NCI-H128 (cell line): ENCODE results near the gene OLA1.

Experiments used
- DNase-seq: peaks from one replicate; lab custom pipeline; 2025; ENCODE audit not compliant: unreplicated experiment; lab: John Stamatoyannopoulos, UW

The OLA1 gene

DNA sequence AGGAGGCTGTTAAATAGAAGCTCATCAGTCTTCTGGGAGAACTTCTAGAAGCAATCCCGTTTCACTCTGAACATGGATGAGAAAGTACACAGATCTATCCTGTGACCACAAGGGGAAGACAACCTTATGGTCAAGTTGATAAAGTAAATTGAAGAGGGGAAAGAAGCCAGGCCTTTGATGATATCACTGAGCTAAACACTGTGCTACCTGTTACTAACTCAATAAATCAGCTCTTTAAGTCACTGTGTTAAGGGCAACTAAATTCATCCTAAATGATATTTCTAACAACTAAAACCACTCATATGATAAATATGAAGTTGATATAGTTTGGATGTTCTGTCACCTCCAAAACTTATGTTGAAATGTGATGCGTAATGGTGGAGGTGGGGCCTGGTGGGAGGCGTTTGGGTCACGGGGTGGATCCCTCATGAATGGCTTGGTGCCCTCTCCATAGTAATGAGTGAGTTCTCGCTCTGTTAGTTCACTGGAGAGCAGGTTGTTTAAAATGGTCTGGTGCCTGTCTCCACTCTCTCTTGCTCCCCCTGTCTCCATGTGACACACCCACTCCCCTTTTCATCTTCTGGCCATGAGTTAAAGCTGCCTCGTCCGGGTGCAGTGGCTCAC lies 23.6 kb downstream of the OLA1 start:
- DNase-seq = no peak

DNA sequence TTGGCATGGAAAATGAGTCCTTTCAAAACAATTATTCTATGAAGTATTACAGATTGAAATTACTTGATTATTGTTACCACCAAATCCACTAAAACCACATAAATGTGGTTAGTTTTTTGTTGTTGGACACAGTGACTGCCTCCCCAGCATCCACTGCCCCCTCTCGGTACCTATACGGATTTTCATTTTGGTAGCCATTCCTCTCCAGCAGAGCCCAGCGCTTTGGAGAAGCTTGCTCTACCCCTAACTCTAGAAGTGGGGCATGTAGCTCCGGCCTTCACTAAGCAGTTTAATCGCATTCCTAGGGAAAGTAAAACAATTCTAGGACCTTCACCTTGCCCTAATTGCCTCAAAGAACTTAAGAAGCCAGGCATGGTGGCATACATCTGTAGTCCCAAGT lies 24.2 kb downstream of the OLA1 start:
- no peak for DNase-seq

- no peak for DNase-seq
Measured at GRCh38 chr2:174223388-174223787, 24.9 kb downstream of the OLA1 start.

GRCh38 chr2:174222154-174222553 lies 26.2 kb downstream of the OLA1 start:
- DNase-seq = no peak

- DNase-seq = no peak
Measured at GRCh38 chr2:174219321-174219720, 29.0 kb downstream of the OLA1 start.

- no peak for DNase-seq
Measured at GRCh38 chr2:174218773-174219172, 29.6 kb downstream of the OLA1 start.

DNA sequence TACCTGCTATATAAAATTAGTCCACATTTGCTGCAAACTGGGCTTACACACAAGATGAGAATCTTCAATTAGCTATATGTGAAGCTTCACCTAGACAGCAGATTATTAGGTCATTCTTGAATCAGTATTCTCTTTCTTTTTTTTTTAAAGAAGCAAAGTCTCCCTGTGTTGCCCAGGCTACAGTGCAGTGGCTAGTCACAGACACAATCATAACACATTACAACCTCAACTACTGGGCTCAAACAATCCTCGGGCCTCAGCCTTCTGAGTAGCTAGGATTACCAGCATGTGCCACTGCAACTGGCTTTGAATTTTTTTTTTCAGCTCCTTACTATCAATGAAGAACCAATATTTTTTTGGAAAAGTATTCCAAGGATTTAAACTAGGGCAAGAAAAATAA lies 30.5 kb downstream of the OLA1 start:
- no peak for DNase-seq

DNA sequence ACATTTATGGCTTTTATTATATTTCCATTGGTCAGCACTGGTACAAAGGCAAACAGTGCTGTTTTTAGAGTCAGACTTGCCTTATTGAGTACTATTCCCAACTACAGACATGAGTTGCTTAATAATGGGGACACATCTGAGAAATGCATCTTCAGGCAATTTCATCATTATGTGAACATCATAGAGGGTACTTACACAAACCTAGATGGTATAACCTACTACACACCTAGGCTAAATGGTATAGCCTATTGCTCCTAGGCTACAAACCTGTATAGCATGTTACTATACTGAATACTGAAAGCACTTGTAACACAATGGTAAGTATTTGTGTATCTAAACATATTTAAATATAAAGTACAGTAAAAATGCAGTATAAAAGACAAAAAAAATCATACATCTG lies 36.4 kb downstream of the OLA1 start:
- no peak for DNase-seq

GRCh38 chr2:174210862-174211261 lies 37.5 kb downstream of the OLA1 start:
- DNase-seq = no peak

DNA sequence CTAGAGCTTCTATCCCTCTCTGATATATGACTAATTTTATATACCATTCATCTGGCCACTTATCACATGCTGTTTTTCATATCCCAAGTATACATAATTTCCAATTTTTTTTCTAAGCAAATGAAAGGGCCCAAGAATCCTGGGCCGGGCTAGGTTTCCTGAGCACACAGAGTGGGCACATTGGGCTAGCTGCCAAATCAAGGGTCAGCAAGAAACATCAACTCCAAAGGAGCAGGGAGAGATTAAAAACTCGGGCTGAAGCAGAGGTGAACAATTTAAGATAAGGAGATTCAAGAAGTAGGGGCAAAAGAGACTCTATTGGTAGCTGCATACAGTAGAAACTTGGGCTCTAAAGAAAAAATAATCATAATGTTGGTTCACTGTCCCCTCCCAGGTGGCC lies 39.0 kb downstream of the OLA1 start:
- no peak for DNase-seq

GRCh38 chr2:174208026-174208425 lies 40.3 kb downstream of the OLA1 start:
- DNase-seq = no peak

DNA sequence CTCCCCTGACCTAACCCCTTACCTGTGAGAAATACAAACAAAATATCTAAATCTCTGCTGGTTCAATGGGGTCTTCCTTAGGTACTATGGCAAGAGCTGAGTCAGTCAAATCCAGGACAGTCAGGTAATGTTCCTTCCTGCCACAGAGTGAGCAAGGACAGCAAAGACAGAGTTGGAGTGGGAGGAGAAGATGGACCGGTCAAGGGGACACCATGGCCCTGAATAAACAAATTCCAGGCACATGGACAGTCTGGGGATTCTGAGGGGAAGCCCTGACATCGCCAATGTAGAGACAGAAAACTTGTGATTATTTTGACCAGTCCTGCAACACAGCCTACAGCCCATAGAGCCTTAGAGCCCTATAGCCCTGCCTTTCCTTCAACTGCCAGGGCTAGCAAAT lies 42.8 kb downstream of the OLA1 start:
- DNase-seq = no peak

DNA sequence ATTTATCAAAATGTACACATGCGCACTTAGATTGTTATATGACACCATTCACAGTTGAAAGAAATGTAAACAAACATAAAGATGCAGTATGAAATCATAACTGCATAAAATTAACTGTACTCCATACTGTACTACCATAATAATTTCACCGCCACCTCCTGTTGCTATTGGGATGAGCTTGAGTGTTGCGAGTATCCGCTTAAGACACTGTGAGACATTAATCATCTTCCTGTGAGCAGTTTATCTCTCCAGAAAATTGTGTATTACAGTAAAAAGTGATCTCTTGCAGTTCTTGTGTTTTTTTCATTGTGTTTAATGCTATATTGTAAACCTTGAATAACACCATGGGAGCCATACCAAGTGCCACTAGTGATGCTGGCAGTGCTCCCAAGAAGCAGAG lies 46.1 kb downstream of the OLA1 start:
- no peak for DNase-seq

DNA sequence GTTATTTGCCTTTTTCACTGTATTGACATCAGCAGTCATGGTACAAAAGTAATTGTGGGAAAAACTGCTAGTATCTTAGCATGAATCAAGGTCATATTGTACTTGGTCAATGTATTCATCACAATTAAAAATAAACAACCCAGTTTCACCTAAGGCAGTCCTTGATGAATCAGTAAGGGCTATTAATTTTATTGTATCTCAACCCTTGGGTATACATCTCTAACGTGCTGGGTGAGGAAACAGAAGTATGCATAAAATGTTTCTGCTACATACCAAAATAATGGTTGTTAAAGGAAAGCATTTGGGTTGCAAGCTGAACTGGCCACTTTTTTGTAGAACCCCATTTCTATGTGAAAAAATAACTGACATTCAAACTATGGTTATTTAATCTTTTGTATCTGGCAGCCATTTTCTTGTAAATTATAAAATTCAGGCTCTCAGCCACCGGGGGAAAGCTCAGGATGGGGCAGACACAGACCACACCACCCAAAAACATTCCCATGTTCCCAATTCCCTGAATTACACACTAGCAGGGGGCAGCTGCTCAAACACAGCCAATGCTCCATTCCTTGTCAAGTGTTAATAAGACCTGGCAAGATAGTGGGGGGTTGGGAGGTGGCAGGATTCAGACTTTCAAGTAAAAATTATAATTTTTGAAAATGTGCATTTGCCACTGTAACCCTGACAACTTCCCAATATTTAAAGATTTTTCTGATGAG lies 49.3 kb downstream of the OLA1 start:
- no peak for DNase-seq

DNA sequence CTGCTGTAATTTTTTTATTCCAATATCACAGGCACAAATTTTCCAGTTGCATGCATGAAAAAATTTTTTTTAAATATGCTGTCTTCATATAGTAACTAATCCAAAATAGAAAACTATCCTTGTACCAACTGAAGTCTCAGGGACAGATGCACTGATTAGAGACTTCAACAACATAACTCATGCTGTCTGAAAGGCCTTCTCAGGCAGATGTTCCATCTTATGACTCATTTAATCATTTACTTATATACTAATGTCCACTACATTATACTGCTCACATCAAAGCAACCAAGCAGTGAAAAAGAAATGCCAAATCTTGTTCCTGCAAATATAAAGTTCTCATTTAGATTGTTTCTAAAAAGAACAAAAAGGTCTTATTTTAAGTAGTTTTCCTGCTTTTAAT lies 53.1 kb downstream of the OLA1 start:
- no peak for DNase-seq

DNA sequence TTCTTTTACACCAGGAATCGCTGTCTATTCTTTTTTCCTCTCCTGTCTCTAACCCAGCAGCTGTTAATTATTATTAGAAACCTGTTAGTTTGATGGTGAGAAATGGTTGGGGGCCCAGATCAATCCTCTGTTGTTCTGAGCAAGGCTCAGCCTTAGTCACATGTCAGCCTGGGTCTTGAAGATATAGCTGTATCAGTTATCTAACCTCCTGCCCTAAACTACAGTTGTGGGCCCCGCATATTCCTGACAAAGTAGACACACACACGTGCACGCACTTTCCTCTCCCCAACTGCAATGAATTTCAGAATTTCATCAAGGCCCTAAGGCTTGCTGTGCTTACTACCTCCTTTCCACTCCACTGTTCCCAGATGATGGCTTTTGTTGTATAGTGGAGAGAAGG lies 54.6 kb downstream of the OLA1 start:
- DNase-seq = no peak

GRCh38 chr2:174192664-174193063 lies 55.7 kb downstream of the OLA1 start:
- no peak for DNase-seq

GRCh38 chr2:174191342-174192074 lies 56.8 kb downstream of the OLA1 start:
- DNase-seq = no peak

- DNase-seq = no peak
Measured at GRCh38 chr2:174184915-174185314, 63.4 kb downstream of the OLA1 start.

DNA sequence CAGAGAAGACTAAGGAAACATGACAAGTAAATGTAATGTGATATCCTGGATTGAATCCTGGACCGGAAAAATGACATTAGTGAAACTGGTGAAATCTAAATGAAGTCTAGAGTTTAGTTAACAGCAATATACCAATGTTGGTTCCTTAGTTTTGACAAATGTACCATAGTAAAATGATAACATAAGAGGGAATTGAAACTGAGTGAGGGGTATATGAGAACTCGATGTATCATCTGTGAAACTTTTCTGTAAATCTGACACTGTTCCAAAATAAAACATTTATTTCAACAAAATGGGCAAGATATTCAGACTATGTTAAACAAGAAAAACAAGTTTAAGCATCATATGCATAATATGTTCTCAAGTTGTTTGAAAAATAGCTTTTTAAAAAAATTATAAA lies 63.8 kb downstream of the OLA1 start:
- no peak for DNase-seq

- DNase-seq = no peak
Measured at GRCh38 chr2:174183076-174183475, 65.3 kb downstream of the OLA1 start.

- DNase-seq = no peak
Measured at GRCh38 chr2:174181368-174181767, 67.0 kb downstream of the OLA1 start.
